Esophagus mucosa (tissue), 1 donor: Measurements from ENCODE around the gene MXRA8. TPM values are rescaled to one million over a fixed set of nuclear protein-coding genes. Genes with fewer than 3 reads are reported as not detected.
"Not testable (repeated sequence)": the region's sequence is repeated elsewhere in the genome, so short reads cannot be mapped to it uniquely, and the experiment has no call there.

ENCODE experiments used
- ATAC-seq: fragments of 200-7000 bp; cut with Tn5 transposase; one replicate; pipeline ENCODE4 v1.9.1; 2020
- total RNA-seq: library from RNA; stranded (reverse); gene quantifications from one replicate; pipeline ENCODE4 v1.2.4, GENCODE V29; 2023
- donor health status: DM: yes; HTN: yes; CAD: no.

Gene MXRA8
- total RNA-seq, 1 donor from 2014 or later, result 2.0 TPM

DNA sequence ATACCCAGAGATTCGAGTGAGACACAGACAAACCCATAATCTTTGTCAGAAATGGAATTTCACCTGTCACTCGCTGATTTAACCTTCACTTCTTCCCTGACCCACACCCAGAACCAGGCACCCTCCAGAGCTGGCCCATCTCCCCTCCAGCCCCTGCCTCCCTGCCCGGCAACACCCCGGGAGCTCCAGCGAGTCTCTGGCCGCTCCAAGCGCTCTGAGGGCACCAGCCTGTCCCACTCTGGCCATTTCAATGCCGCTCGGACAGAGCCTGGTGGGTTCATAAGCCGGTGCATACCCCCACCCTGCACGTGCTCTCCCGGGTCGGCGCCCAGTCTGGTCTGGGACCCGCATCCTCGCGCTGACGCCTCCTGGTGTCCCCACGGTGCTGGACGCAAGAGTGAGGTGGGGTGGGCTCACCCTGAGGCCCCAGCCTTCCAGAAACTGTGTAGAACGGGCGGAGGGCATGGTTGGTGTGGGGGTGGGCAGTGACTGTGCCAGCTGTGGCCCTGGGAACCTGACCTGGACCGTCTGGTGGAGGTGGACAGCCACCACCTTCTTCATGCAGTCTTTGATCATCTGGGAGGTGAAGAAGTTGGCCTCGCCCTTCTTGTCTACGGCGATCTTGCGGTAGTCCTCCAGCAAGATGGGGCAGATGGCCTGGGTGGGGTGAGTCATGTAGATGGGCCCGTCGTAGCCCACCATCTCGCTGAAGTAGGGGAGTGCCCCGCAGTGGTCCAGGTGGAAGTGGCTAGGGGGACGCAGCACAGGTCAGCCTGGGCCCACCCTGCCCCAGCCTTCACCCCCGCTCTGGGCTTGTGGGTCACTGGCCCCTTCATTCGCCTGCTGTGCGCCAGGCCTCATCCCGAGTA lies 39.3 kb downstream of the MXRA8 start:
- ATAC-seq, result peak; percentile 2

DNA sequence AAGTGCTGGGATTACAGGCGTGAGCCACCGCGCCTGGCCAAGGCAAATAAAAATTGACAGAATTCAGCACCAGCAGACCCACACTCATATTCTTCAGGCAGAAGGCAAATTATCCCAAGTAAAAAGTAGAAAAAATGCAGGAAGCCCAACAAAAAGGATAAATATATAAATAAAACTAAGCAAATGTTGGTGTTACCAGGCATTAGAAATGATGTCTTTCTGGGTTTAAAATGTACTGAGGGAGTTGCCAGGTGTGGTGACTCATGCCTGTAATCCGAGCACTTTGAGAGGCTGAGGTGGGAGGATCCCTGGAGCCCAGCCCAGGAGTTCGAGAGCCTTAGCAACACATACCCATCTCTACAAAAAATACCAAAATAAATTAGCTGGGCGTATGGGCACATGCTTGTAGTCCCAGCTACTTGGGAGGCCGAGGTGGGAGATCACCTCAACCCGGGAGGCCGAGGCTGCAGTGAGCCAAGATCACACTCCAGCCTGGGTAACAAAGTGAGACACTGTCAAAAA lies 40.2 kb downstream of the MXRA8 start:
- ATAC-seq, result peak; percentile 72

DNA sequence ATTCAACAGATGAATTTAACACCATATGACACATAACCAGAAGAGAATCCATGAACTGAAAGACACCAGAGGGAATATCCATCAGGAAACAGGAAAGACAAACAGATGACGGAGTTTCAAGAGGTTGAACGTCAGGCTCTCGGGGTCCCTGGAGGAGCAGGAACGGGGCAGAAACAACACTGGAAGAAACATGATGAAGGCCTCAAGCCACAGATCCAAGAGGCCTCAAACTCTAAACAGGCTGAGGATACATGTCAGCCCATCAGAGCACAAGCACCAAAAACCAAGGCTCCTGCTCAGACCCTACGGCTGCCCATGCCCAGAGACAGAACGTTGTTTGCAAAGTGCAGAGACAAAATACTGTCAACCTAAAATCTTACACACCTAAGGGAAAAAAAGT lies 40.9 kb downstream of the MXRA8 start:
- no peak for ATAC-seq

DNA sequence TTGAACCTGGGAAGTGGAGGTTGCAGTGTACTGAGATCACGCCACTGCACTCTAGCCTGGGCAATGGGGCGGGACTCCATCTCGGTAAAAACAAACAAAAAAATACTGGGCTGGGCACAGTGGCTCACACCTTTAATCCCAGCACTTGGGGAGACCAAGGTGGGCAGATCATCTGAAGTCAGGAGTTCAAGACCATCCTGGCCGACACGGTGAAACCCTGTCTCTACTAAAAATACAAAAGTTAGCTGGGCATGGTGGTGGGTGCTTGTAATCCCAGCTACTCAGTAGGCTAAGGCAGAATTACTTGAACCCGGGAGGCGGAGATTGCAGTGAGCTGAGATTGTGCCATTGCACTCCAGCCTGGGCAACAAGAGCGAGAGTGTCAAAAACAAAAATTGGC lies 42.2 kb downstream of the MXRA8 start:
- not testable (repeated sequence) for ATAC-seq

DNA sequence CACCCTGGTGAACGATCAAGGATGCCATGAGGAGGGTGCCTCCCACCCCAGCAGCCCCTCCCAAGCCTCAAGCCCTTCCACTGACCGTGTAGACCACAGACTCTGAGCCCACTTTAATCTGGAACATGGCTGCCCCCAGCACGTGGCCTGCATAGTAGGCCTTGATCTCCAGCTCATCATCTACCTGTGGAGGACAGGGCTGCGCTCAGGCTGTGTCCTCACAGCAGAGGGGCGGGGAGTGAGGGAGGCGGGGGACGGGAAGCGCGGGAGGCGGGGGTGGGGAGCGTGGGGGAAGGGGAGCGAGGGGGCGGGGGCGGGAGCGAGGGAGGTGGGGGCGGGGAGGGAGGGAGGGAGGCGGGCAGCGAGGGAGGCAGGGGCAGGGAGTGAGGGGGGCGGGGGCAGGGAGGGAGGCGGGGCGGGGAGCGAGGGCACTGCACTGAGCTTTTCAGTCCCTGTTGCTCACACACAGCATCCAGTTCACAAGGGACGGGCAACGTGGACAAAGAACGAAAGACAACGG lies 42.9 kb downstream of the MXRA8 start:
- ATAC-seq, result no peak

DNA sequence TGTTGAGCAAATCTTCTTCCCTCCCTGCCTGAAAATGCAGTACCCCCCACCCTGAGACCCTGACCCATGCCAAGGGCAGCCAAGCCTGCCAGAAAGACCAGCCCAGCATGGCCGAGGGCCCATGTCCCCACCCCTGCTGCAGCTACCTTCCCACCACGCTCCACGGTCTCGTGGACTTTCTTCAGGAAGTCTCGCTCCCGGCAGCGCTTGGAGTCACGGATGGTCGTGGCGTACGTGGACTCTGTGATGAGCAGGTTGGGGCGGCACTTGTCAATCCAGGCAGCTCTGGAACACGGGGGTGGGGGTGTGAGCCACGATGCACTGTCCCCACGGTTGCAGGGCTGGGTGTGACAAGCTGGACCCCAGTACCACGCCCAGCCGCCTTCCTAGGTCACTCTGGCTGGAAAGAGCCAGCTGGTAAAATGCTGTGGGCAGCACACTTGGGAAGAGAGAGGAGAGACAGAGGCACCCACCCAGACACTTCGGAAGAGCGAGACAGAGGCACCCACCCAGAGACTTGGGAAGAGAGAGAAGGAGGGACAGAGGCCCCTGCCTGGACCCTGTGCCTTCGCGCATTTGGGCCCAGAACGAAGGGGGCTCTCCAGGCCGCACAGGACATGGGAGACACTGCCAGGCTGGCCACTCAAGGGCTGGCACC lies 43.5 kb downstream of the MXRA8 start:
- no peak for ATAC-seq

DNA sequence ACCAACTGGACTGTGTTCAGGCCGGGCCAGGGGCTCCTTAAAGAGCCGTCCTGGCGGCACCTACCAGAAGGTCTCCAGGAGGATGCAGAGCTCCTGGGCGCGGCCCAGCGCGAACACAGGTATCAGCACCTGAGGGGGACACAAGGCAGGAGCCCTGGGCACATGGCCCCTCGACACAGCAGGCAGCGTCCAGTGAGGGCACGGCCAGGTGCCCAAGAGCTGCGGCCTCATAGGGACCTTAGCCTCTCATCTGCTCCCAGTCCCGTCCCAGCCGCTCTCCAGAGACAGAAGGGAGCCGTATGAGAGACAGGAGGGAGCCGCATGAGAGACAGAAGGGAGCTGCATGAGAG lies 44.1 kb downstream of the MXRA8 start:
- no peak for ATAC-seq

DNA sequence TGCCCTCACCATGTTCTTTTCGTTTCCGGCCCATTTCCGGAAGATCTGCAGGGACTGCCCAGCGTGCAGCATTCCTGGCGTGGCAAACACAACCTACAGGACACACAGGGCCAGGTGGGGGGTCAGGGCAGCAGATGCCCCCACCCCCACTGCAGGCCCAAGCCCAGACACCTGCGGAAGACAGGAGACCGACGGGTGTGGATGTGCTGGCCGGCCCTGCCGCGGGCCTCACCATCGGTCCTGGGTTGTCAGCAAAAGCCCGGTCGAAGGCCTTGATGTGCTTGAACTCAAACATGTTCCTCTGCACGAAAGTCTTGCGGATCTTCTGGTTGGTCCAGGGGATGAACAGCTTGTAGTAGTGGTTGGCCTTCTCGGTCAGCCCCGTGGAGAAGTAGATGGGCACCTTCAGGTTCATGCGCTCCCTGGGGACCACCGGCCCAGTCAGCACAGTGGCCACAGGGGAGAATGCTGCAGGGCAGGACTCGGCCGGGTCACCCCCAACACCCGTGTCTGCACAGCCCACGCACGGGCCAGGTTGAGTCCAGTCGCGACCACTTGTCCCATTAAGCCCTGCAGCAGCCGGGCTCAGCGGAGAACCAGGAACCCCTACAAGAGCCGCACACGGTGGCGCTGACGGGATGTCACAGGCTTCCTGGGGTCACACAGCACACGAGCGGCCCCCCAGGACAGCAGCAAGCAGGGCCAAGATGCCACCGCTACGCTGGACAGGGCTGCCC lies 44.7 kb downstream of the MXRA8 start:
- no peak for ATAC-seq

DNA sequence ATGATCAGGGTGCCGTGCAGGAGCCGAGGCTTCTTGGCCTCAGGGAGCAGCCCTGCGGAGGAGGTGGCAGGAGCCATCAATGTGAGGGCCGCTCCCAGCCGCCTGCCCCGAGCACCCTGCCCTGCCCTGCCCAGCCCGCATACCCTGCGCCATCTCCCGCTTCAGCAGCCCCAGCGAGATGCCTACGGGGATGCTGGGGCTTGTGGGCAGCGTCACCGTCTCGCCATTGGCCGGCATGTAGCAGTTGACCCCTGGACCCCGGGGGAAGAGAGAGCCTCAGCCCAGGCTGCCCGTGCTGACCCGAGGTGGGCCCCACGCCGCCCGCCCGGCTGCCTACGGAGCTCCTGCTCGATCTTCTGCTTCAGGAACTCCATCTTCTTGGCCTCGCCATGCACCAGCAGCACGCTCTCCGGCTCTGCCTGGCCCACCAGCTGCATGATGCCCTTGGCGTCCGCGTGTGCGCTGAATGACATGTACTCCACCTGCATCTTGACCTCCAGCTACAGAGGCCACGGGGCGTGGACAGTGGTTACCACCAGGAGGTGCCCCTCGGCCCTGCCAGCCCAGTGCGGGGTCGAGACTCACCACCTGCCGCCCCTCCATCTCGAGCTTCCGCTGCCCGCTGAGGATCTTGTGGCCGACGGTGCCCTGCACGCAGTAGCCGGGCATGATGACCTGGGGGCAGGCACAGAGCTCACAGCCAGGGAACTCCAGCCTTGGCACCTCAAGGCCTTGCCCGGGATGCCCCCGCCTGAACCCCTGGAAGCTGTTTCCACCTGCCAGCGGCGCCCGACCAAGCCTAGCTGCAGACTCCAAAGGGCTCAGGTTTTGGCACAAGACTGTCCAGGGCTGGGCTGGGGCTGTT lies 45.7 kb downstream of the MXRA8 start:
- ATAC-seq, result no peak

DNA sequence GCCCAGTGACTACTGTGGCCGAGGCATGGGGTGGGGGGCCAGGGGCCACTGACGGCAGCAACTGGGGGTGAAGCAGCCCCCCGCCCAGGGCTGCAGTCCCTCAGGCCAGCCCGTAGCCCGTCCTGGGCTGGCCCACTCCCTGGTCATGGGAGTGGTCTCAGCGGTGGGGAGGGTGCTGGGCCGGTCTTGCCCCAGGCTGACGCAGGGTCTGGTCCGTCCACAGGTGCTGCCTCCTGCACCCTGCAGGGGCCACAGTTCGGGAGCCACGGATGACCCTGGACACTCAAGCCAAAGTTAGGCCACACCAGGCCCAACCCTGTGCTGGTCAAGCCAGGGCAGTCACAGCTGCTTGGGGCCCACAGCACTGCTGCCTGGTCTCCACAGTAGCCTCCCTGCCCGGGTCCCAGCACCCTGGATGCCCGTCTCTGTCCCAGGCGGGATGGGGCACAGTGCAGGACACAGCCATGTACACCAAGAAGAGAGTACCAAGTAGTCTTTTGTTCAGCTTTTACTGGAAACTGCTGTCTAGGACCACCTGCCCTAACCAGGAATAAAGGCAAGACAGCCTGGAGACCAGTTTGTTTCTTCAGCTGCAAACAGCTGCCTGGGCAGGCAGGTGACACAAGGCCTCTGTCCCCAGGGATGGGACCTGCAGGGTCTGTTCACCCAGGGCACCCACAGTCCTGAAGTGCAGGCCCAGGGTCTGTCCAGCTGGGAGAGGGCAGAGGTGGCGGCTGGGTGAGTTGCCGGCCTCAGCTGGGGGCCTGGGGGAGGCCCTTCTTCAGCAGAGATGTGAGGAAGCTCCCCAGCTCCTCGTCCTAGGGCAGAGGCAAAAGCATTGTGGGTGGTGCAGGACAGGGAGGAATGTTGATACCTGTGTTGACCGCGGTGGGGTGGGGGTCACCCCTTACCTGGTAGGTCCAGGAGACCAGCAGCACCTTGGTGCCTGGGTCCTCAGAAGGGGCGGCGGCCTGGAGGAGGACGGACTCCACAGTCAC lies 46.9 kb downstream of the MXRA8 start:
- no peak for ATAC-seq

DNA sequence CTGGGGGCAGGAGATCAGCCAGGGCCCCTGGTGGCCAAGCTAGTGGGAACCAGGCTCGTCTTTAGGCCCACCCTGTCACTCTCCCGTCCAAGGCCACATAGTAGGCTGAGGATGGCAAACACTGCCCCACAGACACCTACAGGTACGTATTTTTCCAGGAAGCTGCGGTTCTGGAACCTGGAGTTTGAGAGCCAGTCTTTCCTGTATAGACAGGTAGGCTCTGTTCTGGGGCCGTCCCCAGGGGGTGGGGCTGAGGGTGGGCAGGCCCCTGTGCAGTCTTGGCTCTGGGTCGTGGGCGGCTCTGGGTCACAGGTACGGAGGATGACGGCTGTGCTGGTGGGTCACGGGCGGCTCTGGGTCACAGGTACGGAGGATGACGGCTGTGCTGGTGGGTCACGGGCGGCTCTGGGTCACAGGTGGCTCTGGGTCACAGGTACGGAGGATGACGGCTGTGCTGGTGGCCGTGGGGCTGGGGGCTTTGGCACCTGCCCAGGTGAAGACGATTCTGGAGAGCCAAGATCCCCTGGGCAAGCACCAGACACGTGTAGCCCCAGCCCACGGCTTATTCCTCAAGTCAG lies 47.8 kb downstream of the MXRA8 start:
- peak; percentile 8 for ATAC-seq

DNA sequence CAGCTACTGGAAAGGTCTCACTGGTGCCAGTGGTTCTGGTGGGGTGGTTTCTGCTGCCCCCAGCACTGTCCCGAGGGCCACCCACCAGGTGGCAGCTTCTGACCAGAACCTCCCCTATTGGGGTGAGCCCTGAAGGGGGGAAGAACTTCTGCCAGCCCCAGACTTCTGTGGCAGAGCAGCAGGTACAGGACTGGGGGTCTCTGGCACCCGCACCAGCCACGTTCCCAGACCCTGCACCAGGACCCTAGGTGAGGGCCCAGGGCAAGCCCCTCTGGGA lies 48.3 kb downstream of the MXRA8 start:
- ATAC-seq, result no peak

DNA sequence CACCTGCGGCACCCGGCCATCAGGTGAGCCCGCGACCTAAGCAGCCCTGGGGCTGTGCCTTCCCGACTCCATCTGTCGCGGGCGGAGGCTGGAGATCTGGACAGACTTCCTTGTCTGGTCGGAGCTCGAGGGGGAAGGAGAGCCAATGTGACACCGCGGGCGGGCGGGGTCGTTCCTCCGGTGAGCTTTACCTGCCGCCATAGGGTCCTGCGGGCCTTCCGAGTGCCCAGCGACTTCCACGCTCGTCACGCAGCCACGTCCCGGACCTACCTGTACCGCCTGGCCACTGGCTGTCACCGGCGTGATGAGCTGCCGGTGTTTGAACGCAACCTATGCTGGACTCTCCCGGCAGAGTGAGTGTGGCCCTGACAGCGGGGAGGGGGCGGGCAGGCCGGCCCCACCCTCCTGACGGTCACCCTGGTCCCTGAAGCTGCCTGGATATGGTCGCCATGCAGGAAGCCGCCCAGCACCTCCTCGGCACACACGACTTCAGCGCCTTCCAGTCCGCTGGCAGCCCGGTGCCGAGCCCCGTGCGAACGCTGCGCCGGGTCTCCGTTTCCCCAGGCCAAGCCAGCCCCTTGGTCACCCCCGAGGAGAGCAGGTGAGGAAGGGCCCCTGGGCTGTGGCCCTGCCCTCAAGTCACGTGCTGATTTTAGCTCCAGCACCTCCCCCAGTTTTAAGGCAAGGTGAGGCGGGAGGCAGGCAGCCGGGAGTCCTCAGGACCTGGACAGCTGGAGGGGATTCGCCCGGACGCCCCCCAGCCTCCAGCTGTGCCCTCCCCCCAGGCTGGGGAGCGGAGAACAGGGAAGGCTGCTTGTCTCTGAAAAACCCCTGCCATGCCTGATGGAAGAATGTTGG lies 48.9 kb downstream of the MXRA8 start:
- ATAC-seq, result no peak

DNA sequence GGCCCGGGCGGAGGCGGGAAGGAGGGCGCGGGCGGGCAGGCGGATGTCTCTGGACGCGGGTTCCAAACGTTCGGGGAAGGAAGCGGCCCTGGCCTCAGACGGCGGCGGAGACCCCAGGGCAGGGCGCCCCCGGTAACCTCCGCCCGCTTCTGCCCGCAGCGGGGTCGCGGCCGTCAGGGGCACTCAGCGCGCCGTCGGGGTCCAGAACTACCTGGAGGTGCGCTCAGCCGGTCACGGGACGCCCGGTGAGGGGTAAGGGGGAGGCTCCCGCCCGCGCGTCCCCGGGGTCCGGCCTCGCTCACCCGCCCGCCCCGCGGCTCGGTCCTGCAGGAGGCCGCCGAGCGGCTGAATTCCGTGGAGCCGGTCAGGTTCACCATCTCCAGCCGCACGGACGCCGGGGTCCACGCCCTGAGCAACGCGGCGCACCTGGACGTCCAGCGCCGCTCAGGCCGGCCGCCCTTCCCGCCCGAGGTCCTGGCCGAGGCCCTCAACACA lies 49.6 kb downstream of the MXRA8 start:
- ATAC-seq, result no peak

DNA sequence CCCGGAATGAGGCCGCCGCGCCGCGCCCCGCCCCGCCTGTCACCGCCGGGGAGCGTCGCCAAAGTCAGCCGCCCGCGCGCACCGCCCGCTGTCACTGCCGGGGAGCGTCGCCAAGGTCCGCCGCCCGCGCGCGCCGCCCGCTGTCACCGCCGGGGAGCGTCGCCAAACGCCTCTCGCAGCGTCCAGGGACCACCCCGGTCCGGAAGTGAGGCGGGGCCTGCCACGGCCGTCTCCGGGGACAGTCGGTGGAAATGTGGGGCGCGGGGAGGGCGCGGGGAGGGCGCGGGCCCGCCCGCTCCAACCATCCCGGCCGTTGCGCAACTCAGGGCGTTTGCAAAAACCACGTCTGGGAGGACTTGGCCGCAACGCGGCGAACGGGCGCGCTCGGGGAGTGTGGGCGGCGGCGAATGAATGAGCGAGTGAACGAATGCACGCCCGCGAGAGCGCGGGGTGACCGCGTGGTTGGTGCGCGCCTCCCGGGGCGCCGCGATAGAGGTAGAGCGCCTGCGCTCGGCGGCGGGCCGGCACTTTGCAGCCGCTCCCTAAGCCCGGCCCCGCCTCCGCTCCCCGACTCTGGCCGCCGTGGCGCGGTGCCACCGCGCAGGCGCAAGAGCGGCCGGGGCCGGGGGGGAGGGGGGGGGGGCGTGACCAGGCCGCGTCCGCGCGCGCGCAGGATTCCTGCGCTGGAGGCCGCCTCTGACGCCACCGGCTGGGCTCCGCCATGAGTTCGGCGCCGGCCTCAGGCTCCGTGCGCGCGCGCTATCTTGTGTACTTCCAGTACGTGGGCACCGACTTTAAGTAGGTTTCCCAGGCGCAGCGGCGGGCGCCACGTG lies 50.2 kb downstream of the MXRA8 start, which contains the start of the genes ACAP3 and PUSL1:
ACAP3 (minus strand) TSS at position 8 of the 833 bp plus-strand sequence. CDS start 115 bp downstream, outside the sequence.
PUSL1 (plus strand) TSS at position 675 of the 833 bp plus-strand sequence; CDS start at position 722, 47 bp downstream.
- ATAC-seq, result peak; percentile 67

DNA sequence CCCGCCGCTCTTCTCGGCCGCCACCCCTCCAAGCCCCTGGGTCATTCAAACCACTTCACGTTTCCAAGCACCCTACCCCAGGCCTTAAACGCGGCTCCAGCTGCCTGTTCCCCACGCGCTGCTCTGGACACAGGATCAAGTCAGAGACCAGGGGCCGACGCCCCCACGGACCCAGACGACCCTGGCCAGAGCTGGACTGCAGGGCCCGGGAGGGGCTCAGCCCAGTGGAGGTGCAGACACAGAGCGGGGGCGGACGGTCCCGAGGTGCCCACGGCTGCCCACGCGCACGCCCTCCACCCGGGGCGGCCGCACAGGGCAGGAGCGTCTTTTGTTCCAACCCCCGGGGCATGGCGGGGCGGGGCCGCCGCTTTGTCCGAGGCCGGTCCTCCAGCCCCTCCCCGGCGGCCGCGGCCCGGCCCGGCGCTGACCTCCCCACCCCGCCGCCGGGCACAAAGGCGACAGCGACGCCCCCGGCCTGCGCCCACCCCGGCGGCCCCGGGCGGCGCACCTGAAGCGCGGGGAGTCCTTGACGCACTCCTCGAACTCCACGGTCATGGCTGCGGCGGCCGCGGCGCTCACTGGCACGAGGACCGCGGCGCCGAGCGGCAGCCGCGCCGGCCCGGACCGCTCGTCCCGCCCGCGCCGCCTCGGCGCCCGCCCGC lies 51.0 kb downstream of the MXRA8 start:
- ATAC-seq, result no peak

DNA sequence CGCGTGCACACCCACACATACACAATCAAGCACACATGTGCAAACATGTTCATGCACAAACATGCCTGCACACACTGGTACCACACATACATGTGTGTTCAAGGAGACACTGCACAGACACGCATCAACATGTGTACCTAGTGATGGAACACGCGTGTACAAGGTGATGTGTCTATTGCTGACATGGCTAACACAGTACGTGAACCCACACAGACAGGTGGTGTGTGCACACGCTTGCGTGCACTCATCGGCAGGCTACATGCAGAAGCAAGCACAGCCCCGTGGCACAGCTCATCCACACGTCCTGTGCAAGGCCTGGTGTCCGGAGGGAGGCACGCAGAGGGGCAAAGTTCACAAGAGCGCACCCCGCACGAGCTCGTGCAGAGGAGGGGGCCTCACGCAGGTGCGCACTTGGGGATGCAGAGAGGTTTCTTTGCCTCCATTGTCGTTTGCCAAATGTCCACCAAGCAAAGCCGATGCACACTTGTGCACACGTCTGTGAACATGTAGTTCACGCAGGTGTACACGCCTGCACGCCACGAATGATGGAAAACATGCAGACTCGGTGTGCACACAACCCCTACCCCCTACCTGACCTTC lies 51.6 kb downstream of the MXRA8 start:
- ATAC-seq, result no peak
